NCI-H187 (cell line): Measurements from ENCODE around the gene LAG3.

Source experiments
- DNase-seq, 2 experiments: peaks; one replicate each; lab custom pipeline; 2025; lab: John Stamatoyannopoulos, UW

The LAG3 gene

GRCh38 chr12:6790496-6791150, 18.3 kb downstream of the LAG3 start:
- DNase-seq: no peak

GRCh38 chr12:6791931-6792520, 19.7 kb downstream of the LAG3 start:
- no peak for DNase-seq

- no peak for DNase-seq
These were observed 20.3 kb downstream of the LAG3 start for GRCh38 chr12:6792522-6793201.

- no peak for DNase-seq
These were observed 22.8 kb downstream of the LAG3 start for GRCh38 chr12:6795088-6795487.

GRCh38 chr12:6796576-6796975, 24.3 kb downstream of the LAG3 start:
- no peak for DNase-seq

GRCh38 chr12:6799147-6799546, 26.8 kb downstream of the LAG3 start:
- no peak for DNase-seq

GRCh38 chr12:6807170-6807569, 34.9 kb downstream of the LAG3 start:
- DNase-seq: no peak

GRCh38 chr12:6809056-6809455, 36.7 kb downstream of the LAG3 start:
- DNase-seq: no peak

GRCh38 chr12:6810758-6811157, 38.4 kb downstream of the LAG3 start:
- no peak for DNase-seq

GRCh38 chr12:6813363-6813762, 41.0 kb downstream of the LAG3 start:
- no peak for DNase-seq

- no peak for DNase-seq
These were observed 44.3 kb downstream of the LAG3 start for GRCh38 chr12:6816598-6816997.

GRCh38 chr12:6817098-6817497, 44.8 kb downstream of the LAG3 start:
- no peak for DNase-seq

GRCh38 chr12:6817662-6818157, 45.4 kb downstream of the LAG3 start:
- no peak for DNase-seq

- no peak for DNase-seq
These were observed 45.9 kb downstream of the LAG3 start for GRCh38 chr12:6818222-6818621.

GRCh38 chr12:6818645-6819044, 46.3 kb downstream of the LAG3 start:
- no peak for DNase-seq

- no peak for DNase-seq
These were observed 47.0 kb downstream of the LAG3 start for GRCh38 chr12:6819106-6820030.

- DNase-seq: no peak
These were observed 47.8 kb downstream of the LAG3 start for GRCh38 chr12:6820166-6820565.

GRCh38 chr12:6821591-6822425, 49.5 kb downstream of the LAG3 start, which contains the start of gene GPR162:
Gene GPR162, plus strand, starts transcription at chr12:6821821. Its CDS starts 2,078 bp downstream, at chr12:6823899.
- peak; percentile 39 to 65 for DNase-seq

- no peak for DNase-seq
These were observed 50.3 kb downstream of the LAG3 start for GRCh38 chr12:6822426-6823135.
